ENCODE data around the gene STAB1. TPM values are rescaled to one million over a fixed set of nuclear protein-coding genes. Genes with fewer than 3 reads are reported as not detected.

Gene STAB1
- total RNA-seq, 1 experiment from 2014 or later, result not detected

- peaks cover 51% of the 10 kb centered on the region for H3K36me3 ChIP-seq
- H3K27ac ChIP-seq, result no peak overlapping the region
- no peak overlapping the region for H3K4me3 ChIP-seq
- DNase-seq (ENCODE audit: low read depth in 1 of 2, low spot score in 2 of 2), result no peak
- no peaks in the 10 kb centered on the region for H3K27me3 ChIP-seq (replicated peaks)
- no peaks in the 10 kb centered on the region for H3K9me3 ChIP-seq (replicated peaks)
- no peaks in the 10 kb centered on the region for H3K4me1 ChIP-seq (replicated peaks)
Measured at GRCh38 chr3:52547143-52547542, 52.0 kb downstream of the STAB1 start.

DNA sequence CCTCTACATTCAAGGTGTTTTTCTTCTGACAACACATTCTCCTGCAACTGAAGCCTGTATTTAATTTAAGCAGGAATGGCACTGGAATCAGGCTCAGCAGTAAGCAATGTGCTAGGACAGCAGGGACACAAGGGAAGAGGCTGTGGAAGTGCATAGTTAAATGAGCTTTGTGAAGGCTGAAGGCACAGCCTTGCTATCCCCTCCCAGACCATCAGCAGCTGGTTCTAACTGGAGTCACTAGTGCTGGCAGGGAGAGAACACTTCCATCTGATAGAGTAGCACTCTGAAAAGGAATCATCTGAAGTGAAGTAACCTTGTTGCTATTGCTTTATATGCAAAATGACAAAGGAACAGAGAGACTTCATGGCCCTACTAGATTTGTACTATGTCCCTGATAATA, 56.0 kb downstream of the STAB1 start:
- Histone ChIP-seq H3K4me1 (replicated peaks) (no peaks in the 10 kb centered on the region), H3K36me3 (peaks cover 81% of the 10 kb centered on the region), H3K27ac (no peak overlapping the region), H3K4me3 (no peak overlapping the region), H3K9me3 (replicated peaks) (no peaks in the 10 kb centered on the region), H3K27me3 (replicated peaks) (no peaks in the 10 kb centered on the region)
- DNase-seq (ENCODE audit: low read depth in 1 of 2, low spot score in 2 of 2), result no peak

- H3K9me3 ChIP-seq (replicated peaks), result no peaks in the 10 kb centered on the region
- no peaks in the 10 kb centered on the region for H3K27me3 ChIP-seq (replicated peaks)
- no peak overlapping the region for H3K27ac ChIP-seq
- no peak overlapping the region for H3K4me3 ChIP-seq
- H3K36me3 ChIP-seq, result peaks cover 77% of the 10 kb centered on the region
- H3K4me1 ChIP-seq (replicated peaks), result no peaks in the 10 kb centered on the region
- no peak for DNase-seq (ENCODE audit: low read depth in 1 of 2, low spot score in 2 of 2)
Measured at GRCh38 chr3:52552089-52552488, 57.0 kb downstream of the STAB1 start.

DNA sequence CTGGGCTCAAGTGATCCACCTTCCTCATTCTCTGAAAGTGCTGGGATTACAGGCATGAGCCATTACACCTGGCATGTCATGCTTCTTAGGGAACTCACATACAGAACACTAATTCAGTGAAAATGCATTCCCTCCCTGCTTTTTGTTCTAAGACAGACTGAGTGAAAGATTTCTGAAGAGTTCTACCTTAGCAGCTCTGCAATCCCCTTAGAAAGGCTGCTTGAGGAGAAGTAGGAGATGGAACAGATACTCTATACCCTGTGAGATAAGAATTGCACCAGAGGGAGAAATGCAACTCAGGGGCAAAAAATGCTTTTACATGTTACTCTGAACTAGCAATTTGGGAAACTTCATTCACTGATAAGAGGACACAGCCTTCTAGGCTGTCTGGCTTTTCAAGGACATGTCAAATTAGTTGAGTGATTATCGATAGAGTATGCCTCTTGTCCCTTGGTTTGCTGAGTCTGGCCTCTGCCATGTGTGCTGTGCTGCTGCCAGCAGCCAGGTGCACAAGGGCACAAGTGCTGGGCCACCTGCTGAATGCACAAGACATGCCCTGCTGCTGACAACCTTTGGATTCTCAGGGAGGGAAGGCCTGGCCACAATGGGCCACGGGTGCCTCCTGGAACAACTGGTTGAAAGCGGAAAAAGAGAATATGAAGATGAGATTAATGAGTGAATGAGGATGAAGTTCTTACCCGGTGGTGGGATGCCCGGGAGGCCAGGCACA, 59.1 kb downstream of the STAB1 start:
- Histone ChIP-seq H3K9me3 (replicated peaks) (no peaks in the 10 kb centered on the region), H3K36me3 (peaks cover 79% of the 10 kb centered on the region), H3K27ac (no peak overlapping the region), H3K27me3 (replicated peaks) (no peaks in the 10 kb centered on the region), H3K4me1 (replicated peaks) (no peaks in the 10 kb centered on the region), H3K4me3 (no peak overlapping the region)
- DNase-seq (ENCODE audit: low read depth in 1 of 2, low spot score in 2 of 2), result no peak

GRCh38 chr3:52555056-52555455, 59.9 kb downstream of the STAB1 start:
- no peaks in the 10 kb centered on the region for H3K27me3 ChIP-seq (replicated peaks)
- H3K4me1 ChIP-seq (replicated peaks), result no peaks in the 10 kb centered on the region
- H3K36me3 ChIP-seq, result peaks cover 83% of the 10 kb centered on the region
- no peaks in the 10 kb centered on the region for H3K9me3 ChIP-seq (replicated peaks)
- H3K27ac ChIP-seq, result no peak overlapping the region
- DNase-seq (ENCODE audit: low read depth in 1 of 2, low spot score in 2 of 2), result no peak
- no peak overlapping the region for H3K4me3 ChIP-seq

- Histone ChIP-seq H3K4me1 (replicated peaks) (no peaks in the 10 kb centered on the region; the same call in 1 of the 2 replicates), H3K27ac (no peak overlapping the region), H3K4me3 (no peak overlapping the region), H3K27me3 (replicated peaks) (no peaks in the 10 kb centered on the region), H3K9me3 (replicated peaks) (no peaks in the 10 kb centered on the region), H3K36me3 (peaks cover 82% of the 10 kb centered on the region)
- no peak for DNase-seq (ENCODE audit: low read depth in 1 of 2, low spot score in 2 of 2)
Measured at GRCh38 chr3:52557011-52557960, 62.1 kb downstream of the STAB1 start.

GRCh38 chr3:52558436-52558835, 63.3 kb downstream of the STAB1 start:
- Histone ChIP-seq H3K36me3 (peaks cover 85% of the 10 kb centered on the region), H3K27ac (no peak overlapping the region)

DNA sequence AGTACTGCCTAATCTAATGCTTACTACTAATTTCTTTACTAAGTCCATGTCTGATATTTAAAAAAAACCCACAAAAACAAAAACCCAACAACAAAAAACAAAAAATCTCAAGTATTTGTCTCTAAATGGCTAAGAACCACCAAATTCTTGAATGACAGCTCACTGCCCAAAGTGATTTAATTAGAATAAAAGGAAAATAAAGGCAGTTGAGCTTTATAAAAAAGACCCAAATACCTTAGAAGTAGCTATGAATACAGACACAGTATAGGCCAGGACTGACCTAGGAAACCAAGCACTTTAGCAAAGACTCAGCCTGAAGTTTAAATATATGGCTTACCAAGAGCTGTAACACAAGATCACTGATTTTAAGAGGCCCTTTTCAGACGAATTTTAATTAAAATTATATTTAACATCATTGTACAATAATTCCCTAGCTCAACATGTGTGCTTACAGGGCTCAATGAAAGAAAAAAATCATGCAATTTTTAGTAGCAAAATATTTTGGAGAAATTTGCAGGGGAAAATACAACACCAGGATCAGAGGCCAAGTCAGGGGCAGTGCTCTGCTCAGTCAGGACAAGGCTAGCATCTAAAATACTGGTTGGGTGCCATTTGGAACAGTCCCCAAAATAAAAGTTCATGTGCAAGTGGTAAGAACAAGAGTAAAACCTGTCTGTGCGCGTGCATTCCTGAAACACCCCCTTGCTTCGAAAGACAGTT, 66.0 kb downstream of the STAB1 start:
- H3K4me1 ChIP-seq (replicated peaks), result no peaks in the 10 kb centered on the region; the same call in 1 of the 2 replicates
- peaks cover 67% of the 10 kb centered on the region for H3K36me3 ChIP-seq
- no peak overlapping the region for H3K27ac ChIP-seq
- DNase-seq (ENCODE audit: low read depth in 1 of 2, low spot score in 2 of 2), result peak in 1 of 2 experiments; percentile 18
- H3K9me3 ChIP-seq (replicated peaks), result no peaks in the 10 kb centered on the region
- no peaks in the 10 kb centered on the region for H3K27me3 ChIP-seq (replicated peaks)
- H3K4me3 ChIP-seq, result no peak overlapping the region

More at GRCh38 chr3:52558436-52558835, 63.3 kb downstream of the STAB1 start:
- Histone ChIP-seq H3K9me3 (replicated peaks) (no peaks in the 10 kb centered on the region), H3K4me1 (replicated peaks) (no peaks in the 10 kb centered on the region; the same call in 1 of the 2 replicates), H3K4me3 (no peak overlapping the region), H3K27me3 (replicated peaks) (no peaks in the 10 kb centered on the region)
- DNase-seq (ENCODE audit: low read depth in 1 of 2, low spot score in 2 of 2), result no peak

- Histone ChIP-seq H3K4me3 (no peak overlapping the region), H3K4me1 (replicated peaks) (no peaks in the 10 kb centered on the region; the same call in 1 of the 2 replicates), H3K36me3 (peaks cover 52% of the 10 kb centered on the region), H3K27ac (no peak overlapping the region), H3K9me3 (replicated peaks) (no peaks in the 10 kb centered on the region), H3K27me3 (replicated peaks) (no peaks in the 10 kb centered on the region)
- DNase-seq (ENCODE audit: low read depth in 1 of 2, low spot score in 2 of 2), result no peak
Measured at GRCh38 chr3:52563984-52564383, 68.8 kb downstream of the STAB1 start.

- Histone ChIP-seq H3K27ac (no peak overlapping the region), H3K27me3 (replicated peaks) (no peaks in the 10 kb centered on the region), H3K36me3 (peaks cover 23% of the 10 kb centered on the region), H3K4me1 (replicated peaks) (no peaks in the 10 kb centered on the region), H3K4me3 (no peak overlapping the region), H3K9me3 (replicated peaks) (no peaks in the 10 kb centered on the region)
- no peak for DNase-seq (ENCODE audit: low read depth in 1 of 2, low spot score in 2 of 2)
Measured at GRCh38 chr3:52568069-52568468, 72.9 kb downstream of the STAB1 start.

- no peak overlapping the region for H3K27ac ChIP-seq
- no peak for DNase-seq (ENCODE audit: low read depth in 1 of 2, low spot score in 2 of 2)
- no peaks in the 10 kb centered on the region for H3K27me3 ChIP-seq (replicated peaks)
- H3K36me3 ChIP-seq, result peaks cover 27% of the 10 kb centered on the region; the same call in 1 of the 2 replicates
- H3K4me3 ChIP-seq, result no peak overlapping the region
- H3K9me3 ChIP-seq (replicated peaks), result no peaks in the 10 kb centered on the region
- H3K4me1 ChIP-seq (replicated peaks), result no peaks in the 10 kb centered on the region
Measured at GRCh38 chr3:52570076-52570475, 74.9 kb downstream of the STAB1 start.

- Histone ChIP-seq H3K27ac (no peak overlapping the region), H3K27me3 (replicated peaks) (no peaks in the 10 kb centered on the region), H3K36me3 (peaks cover 35% of the 10 kb centered on the region), H3K4me1 (replicated peaks) (no peaks in the 10 kb centered on the region), H3K9me3 (replicated peaks) (no peaks in the 10 kb centered on the region), H3K4me3 (no peak overlapping the region)
- no peak for DNase-seq (ENCODE audit: low read depth in 1 of 2, low spot score in 2 of 2)
Measured at GRCh38 chr3:52572221-52572620, 77.1 kb downstream of the STAB1 start.

Data from SJSA1 (cell line).